Eye (tissue), 1 donor: ENCODE measurements around the gene RBM14.
A peak's percentile ranks its signal among the peaks of the same experiment; 100 is the strongest.
"Not testable (repeated sequence)": the region's sequence is repeated elsewhere in the genome, so short reads cannot be mapped to it uniquely, and the experiment has no call there.

Source experiments
- DNase-seq: peaks from one replicate; pipeline ENCODE4 v3.0.0-alpha.2; 2015

Gene RBM14

DNA sequence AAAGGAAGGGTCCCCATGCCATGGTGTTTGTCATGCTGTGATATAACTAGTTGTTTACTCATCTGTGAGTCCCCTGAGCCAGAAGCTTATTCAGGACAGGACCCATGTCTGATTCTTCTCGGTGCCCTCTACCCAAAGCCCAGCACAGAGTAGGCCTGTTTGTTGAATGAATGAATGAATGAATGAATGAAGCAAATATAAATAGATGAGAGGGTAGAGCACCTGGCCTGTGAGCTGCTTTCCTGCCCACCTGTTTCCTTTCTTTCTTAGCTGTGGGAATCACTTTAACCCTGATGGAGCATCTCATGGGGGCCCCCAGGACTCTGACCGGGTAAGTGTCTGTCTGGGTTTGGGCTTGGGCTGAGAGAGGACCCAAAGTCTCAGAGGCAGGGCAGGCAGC lies 16.2 kb upstream of the RBM14 start:
- DNase-seq, result no peak

DNA sequence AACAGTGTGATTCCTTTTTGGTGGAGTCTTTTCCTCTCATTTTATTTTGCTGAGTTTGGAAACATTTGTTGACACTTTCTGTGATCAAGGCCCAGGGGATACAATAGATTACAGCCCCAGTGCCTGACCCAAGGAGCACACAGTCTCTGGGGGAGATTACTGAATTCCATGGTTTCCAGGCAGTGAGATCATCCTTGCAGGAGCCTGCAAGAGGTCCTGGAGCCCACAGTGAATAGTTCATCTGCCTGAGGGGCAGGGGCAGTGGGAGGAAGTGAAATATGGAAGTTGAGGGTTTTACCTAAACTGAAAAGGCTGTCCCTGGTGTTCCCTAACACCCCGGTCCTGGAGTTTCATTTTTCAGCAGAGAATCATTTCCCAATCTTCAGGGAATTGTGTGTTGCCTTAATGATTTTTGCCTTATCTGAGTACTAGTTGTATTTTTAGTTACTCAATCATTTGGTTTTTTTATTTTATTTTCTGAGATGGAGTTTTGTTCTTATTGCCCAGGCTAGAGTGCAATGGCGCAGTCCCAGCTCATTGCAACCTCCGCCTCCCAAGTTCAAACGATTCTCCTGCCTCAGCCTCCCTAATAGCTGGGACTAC lies 15.7 kb upstream of the RBM14 start:
- DNase-seq, result no peak

DNA sequence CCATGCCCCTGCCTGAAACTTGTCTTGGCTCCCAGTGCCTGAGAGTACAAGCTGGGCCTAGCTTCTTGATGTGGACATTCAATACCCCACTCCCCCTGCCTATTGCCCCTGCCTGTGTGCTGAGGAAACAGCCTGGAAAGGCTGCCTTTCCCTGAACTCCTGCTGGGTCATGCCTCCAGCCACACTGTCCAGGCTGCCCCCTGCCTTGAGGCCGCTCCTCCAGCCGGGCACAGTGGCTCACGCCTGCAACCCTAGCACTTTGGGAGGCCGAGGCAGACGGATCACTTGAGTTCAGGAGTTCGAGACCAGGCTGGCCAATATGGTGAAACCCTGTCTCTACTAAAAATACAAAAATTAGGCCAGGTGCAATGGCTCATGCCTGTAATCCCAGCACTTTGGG lies 13.4 kb upstream of the RBM14 start:
- no peak for DNase-seq

DNA sequence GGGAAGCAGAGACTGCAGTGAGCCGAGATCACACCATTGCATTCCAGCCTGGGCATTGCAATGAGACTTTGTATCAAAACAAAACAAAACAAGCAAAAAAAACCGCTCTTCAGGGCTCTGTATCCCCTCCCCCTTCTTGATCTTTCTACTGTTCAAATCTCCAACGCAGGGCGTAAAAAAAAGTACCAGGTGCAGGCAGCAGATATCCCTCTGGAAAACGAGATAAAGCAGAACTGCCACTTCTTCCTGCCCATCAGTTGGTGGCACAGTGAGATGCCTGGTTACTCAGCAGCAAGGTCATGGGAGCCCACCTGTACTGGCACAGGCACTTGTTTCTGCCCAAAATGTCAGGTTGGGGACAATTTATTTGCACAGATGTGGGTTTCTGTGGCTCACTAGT lies 12.3 kb upstream of the RBM14 start:
- DNase-seq, result no peak

DNA sequence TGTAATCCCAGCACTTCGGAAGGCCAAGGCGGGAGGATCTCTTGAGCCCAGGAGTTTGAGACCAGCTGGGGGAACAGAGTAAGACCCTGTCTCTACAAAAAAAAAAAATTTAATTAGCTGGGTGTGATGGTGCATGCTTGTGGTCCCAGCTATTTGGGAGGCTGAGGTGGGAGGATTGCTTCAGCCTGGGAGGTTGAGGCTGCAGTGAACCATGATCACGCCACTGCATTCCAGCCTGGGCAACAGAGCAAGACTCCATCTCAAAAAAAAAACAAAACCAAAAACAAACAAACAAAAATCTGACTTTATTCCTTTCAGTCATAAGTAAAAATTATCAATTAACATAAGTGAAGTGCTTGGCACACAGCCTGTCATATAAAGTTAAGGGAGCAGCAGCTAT lies 9.8 kb upstream of the RBM14 start:
- not testable (repeated sequence) for DNase-seq

DNA sequence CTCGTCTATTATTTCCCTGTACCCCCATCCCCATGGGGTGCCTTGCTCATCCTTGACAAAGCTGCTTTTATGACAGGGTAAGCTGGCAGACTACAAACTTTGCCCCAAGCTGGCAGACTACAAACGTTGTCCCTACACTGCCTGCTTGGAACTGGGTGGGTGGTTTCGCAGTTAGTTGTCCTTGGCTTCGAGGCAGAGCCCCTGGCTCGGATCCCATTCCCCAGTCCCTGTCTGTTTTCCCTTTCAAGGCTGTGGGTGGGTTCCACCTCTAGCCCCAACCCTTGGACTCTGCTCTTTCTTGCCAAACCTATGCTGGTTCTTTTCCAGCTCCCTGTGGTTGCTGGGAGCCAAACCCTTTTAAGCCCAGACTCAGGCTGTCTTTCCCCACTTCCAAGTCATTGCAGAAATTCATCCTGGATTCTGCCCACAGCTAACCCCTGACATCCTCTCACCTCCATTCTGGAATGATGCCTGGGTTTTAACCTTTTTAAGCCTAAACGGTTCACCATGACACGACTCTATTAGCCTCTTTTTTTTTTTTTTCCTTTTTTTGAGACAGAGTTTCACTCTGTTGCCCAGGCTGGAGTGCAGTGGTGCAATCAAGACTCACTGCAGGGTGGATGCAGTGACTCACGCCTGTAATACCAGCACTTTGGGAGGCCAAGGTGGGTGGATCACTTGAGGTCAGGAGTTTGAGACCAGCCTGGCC lies 9.2 kb upstream of the RBM14 start:
- DNase-seq, result peak; percentile 44

DNA sequence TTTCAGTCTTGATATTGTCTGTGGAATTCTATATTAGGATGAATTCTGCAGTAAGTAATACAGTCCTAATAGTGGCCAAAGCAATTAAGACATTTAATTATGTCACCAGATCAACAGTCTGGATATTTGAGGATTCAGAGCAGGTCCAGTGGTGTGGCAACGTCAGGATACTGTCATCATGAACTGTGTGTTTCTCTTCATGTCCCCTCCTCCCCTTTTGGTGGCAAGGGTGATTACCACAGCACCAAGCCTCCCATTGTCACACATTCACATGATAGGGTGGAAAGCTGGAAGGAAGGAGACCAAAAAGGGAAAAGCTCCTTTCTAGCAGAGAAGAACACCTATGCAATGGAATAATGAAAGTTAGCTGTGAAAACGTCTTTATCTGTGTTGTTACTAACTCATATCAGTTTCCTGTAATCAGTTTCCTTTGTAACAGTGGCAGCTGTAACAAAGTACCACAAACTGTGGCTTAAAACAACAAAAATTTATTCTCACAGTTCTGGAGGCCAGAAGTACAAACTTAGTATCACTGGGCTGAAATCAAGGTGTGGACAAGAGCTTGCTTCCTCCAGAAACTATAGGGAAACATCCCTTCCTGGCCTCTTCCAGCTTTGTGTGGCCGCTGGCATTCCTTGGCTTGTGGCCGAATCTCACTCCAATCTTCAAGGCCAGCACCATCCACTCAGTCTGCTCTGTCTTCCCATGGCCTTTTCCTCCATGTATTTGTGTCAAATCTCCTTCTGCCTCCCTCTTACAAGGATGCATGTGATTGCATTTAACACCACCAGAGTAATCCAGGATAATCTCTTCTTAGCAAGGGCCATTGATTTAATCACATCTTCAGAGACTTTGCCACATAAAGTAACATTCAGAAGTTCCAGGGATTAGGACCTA lies 6.5 kb upstream of the RBM14 start:
- no peak for DNase-seq

DNA sequence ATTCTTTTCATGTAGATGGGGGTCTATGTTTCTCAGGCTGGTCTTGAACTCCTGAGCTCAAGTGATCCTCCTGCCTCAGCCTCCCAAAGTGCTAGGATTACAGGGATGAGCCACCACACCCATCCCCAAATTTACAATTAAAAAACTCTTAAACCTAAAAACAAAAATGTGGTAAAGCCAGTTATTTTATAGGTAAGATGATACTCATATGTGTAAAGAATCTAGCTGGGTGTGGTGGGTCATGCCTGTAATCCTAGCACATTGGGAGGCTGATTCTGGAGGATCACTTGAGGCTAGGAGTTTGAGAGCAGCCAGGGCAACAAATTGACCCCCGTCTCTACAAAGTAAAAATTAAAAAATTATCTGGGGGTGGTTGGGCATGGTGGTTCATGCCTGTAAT lies 4.0 kb upstream of the RBM14 start:
- DNase-seq, result no peak

DNA sequence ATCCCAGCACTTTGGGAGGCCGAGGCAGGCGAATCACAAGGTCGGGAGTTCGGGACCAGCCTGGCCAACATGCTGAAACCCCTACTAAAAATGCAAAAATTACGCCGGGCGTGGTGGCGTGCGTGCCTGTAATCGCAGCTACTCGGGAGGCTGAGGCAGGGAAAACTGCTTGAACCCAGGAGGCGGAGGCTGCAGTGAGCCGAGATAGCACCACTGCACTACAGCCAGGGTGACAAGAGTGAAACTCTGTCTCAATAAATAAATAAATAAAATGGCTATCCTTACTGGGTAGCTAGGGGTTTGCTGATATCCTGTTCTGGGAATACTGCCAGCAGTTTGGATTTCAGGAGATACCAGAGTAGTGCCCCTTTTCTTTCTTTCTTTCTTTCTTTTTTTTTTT lies 2.4 kb upstream of the RBM14 start:
- no peak for DNase-seq

DNA sequence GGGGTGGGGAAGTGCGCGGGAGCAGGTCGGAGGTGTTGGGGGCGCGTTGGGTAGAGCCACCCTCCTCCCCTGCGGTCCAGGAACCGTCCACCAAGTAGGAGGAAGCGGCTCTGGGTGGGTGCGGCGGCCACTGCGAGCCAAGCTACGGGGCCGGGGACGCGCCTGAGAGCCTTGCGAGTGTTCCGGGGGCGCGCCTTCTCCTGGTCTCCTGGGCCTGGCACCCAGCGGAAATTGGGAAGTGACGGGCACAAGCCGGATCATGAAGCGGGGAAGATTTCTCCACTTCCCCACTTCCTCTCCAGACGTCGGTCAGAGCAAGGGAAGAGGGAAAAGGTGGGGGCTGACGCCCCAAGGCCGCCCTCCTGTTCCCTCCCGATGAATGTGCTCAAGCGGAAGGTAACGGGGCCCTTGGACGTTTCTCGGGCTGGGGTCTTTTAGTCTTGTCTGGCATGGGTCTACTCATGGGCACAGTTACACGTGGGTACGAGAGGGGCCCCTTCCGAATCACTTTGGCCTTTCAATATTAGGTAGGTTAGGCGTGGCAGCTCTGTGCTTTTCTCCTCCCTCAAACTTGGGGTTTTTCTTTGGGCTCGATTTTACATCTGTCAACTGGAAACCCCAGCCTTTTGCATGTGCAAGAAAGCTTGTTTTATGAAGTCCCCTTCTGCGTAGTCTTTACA lies 865 bp downstream of the RBM14 start:
- no peak for DNase-seq

DNA sequence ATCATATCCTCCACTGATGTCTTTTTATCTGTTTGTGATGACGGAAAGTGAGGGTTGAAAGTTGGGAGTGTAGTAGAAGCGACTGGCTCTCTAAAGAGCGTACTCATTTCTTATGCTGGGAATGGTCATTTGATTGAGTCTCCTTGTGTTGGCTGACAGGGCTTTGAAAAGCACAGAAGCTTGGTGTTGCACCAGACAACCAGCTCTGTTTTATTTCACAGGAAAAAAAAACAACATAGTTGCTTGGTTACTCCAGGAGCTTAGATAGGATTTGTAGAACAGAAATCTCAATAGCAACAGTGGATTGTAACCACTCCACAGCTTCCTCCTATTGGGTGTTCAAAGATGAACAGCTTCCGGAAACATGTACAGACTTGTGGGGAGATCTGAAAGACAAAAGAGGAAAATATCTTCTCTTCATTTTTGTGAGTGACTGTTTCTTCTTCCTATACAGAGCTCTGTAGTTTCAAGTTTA lies 2.7 kb downstream of the RBM14 start:
- DNase-seq, result no peak

DNA sequence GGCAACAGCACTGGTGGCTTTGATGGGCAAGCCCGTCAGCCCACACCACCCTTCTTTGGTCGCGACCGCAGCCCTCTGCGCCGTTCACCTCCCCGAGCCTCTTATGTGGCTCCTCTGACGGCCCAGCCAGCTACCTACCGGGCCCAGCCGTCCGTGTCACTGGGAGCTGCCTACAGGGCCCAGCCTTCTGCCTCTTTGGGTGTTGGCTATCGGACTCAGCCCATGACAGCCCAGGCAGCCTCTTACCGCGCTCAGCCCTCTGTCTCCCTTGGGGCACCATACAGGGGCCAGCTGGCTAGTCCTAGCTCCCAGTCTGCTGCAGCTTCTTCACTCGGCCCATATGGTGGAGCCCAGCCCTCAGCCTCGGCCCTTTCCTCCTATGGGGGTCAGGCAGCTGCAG lies 8.0 kb downstream of the RBM14 start:
- no peak for DNase-seq

DNA sequence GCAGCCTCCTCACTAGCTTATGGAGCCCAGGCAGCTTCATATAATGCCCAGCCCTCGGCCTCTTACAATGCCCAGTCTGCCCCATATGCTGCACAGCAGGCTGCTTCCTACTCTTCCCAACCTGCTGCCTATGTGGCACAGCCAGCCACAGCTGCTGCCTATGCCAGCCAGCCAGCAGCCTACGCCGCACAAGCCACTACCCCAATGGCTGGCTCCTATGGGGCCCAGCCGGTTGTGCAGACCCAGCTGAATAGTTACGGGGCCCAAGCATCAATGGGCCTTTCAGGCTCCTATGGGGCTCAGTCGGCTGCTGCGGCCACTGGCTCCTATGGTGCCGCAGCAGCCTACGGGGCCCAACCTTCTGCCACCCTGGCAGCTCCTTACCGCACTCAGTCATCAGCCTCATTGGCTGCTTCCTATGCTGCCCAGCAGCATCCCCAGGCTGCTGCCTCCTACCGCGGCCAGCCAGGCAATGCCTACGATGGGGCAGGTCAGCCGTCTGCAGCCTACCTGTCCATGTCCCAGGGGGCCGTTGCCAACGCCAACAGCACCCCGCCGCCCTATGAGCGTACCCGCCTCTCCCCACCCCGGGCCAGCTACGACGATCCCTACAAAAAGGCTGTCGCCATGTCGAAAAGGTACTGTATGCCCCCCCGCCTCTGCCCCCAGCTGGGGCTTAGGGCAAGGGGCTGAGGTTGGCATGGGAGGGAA lies 8.8 kb downstream of the RBM14 start:
- no peak for DNase-seq

DNA sequence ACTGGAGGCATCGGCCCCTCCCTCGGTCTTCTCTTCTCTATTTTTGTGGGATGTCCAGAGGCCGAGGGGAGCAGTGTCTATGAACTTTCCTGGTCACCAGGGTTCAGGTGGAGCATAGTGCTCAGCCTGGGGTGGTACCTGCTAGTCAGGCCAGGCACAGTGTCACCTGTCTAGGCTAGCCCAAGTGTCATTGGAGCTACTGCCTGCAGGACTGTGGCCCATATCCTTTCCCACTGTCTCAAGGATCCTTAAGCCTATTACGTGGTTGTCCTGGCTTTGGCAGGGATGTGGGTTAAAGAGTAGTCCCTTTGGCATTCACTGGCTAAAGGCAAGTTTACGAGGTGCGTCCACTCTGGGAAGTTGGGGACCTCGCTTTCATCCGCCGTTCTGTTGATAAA lies 9.3 kb downstream of the RBM14 start:
- no peak for DNase-seq

DNA sequence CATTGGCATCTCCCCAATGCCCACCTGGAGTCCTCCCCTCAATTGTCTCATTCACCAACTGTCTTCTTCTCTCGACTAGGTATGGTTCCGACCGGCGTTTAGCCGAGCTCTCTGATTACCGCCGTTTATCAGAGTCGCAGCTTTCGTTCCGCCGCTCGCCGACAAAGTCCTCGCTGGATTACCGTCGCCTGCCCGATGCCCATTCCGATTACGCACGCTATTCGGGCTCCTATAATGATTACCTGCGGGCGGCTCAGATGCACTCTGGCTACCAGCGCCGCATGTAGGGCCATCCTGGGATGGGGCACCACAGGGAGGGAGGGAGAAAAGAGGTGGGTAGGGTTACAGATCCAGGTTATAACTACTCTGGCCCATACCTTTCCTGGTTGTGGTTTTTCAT lies 10.0 kb downstream of the RBM14 start:
- DNase-seq, result no peak

DNA sequence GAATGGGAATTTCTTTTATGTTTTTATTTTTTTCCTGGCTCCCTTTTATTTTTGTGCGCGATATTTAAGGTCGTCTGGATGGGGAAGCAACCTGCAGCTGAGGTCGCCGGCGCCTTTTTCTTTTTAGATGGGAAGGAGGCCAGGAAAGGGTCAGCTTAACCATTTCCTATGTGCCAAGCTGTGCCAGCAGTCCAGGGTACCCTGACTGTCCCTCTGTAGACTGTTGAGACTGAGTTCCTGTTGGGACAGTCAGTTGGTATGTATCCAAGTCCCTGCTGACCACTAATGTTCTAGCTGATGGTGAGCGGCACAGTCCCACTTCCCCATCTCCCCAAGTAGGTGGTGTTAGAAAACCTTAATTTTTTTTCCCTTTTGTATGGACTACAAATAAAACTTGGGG lies 10.5 kb downstream of the RBM14 start:
- no peak for DNase-seq

DNA sequence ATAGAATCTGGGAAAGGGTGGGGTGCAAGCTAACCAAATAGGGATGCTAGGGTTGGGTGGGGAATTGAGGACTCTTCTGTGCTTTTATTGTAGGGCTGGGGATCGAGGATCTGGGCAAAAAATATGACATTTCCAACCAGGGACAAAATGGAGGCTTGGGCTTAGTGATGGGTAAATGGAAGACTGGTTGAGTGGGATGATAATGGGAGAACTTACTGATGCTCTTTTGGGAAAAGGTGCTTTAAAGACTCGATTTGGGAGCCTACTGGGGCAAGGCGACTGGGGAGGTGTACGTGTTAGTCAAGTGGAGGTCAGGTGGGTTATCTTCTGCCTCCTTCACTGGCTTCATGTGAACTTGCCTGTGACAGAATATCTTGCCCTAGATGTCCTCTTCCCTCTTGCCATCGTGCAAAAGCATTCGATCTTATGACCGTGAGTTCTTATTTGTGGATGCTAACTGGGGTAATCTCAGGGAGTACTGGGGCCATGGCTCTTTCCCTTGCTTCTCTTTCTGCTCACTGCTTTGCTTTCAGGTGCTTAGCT lies 11.7 kb downstream of the RBM14 start:
- no peak for DNase-seq

DNA sequence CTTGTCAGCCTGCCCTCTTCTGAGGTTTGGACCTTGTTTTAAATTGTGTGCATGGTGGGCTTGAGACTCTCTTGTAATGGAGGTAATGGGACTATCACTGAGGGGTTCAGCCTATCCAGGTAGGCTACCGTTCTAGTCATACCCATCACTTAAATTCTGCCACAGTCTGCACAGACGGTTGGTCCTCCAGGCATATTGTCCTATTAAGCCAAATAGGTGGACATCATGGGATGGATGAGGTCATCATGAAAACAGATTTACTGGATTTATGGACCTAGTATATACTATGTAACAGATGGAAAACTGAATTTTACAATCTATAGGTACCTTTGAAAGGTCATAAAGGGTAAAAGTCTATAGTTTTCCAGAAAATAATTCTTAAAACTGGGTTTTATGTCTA lies 12.9 kb downstream of the RBM14 start:
- no peak for DNase-seq

DNA sequence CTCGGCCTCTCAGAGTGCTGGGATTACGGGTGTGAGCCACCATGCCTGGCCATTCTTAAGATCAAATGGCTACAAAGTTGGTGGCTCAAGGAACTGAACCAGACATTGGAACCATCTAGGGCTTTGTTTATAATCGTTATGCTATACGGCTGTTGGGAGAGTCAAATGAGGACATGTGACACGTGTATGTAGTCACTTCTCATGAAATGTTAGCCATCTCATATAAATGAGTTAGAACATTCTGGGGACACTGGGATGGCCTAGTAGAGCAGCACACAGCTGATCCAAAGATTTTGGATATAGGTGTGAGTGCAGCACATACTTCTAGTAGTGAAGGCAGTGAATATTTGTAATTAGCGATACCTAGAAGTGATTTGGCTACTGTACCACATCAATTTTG lies 15.5 kb downstream of the RBM14 start:
- no peak for DNase-seq

DNA sequence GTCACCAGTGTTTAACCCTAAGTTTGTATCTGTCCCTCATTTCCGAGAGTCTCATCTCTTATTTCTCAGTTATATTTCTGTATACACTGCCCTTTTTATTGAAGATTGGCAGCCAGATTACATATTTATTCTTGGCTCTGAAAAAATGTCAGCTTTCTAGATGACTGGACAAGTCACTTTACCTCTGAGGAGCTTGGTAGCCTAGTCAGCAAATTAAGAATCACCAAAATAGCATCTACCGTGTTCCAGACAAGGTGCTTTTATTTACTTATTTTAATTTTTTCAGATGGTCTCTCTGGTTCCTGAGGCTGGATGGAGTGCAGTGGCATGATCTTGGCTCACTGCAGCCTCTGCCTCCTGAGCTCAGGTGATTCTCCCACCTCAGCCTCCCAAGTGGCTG lies 16.5 kb downstream of the RBM14 start:
- no peak for DNase-seq

DNA sequence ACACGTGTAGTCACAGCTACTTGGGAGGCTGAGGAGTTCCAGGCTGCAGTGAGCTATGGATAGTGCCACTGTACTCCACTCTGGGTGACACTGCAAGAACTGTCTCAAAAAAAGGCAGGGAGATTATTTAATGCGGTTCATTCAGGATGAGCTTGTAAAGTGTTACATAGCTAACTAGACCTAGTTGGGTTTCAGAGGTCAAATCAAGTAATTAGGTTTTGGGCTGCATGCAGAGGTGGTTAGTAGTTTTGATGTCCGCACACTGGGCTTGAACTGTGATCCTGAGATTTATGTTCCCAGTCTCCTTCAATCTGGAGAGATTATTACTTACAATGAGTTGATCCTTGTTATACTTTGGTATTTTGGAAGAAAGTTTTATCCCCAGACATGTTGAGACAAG lies 20.0 kb downstream of the RBM14 start:
- no peak for DNase-seq

DNA sequence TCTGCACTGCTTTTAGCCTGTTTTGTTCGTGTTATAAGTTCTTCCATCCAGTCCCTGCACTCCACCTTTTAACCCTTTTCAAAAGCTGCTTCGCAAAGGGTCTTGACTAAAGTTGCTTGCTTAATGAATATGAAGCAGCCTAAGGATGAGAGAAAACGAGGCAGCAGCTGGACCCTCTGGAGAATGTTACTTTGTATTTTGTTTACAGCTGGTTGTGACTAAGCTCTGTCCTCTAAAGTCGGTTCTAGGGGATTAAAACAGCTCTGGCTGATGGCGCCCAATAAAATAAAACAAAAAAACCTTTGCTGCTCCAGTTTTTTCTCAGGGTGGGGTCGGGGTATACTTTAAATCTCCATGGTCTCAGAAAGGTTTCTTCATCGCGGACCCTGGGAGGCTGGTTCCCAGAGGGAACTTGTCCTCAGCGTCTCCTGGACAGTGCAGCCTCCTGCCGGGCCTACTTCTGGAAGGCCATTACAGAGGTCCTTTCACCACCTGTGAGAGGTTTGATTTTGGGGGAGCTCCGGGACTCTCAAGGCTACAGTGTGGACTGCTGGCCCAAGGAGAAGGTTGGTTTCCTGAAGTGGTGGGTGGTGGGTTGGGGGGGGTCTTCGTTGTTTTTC lies 21.2 kb downstream of the RBM14 start:
- peak; percentile 40 for DNase-seq
